Measurements from ENCODE around the gene ZBTB43.
A peak's percentile ranks its signal among the peaks of the same experiment; 100 is the strongest.

GRCh38 chr9:126773004-126773607, 31.7 kb upstream of the ZBTB43 start:
- TF ChIP-seq EP300 (IDR thresholded peaks at IDR 0.05): no peak
- peak; percentile 16 to 45 for TF ChIP-seq CTCF (IDR thresholded peaks at IDR 0.05)
- no peak for TF ChIP-seq POLR2A (IDR thresholded peaks at IDR 0.05)
